DMS153 treated with DMSO at 0.1 percent for 48 hours (cell line): Measurements from ENCODE around the gene TICRR.
"Not testable (repeated sequence)": the region's sequence is repeated elsewhere in the genome, so short reads cannot be mapped to it uniquely, and the experiment has no call there.

ENCODE experiments used
- DNase-seq: peaks from one replicate; lab custom pipeline; 2025; ENCODE audit not compliant: unreplicated experiment; lab: John Stamatoyannopoulos, UW

The TICRR gene

GRCh38 chr15:89575146-89575655 lies at the start of gene TICRR:
TICRR (plus strand) TSS chr15:89575469; CDS start chr15:89575587, 118 bp downstream.
- DNase-seq, result peak; percentile 84

- DNase-seq, result no peak
Measured at GRCh38 chr15:89526181-89526580, 49.1 kb upstream of the TICRR start.

DNA sequence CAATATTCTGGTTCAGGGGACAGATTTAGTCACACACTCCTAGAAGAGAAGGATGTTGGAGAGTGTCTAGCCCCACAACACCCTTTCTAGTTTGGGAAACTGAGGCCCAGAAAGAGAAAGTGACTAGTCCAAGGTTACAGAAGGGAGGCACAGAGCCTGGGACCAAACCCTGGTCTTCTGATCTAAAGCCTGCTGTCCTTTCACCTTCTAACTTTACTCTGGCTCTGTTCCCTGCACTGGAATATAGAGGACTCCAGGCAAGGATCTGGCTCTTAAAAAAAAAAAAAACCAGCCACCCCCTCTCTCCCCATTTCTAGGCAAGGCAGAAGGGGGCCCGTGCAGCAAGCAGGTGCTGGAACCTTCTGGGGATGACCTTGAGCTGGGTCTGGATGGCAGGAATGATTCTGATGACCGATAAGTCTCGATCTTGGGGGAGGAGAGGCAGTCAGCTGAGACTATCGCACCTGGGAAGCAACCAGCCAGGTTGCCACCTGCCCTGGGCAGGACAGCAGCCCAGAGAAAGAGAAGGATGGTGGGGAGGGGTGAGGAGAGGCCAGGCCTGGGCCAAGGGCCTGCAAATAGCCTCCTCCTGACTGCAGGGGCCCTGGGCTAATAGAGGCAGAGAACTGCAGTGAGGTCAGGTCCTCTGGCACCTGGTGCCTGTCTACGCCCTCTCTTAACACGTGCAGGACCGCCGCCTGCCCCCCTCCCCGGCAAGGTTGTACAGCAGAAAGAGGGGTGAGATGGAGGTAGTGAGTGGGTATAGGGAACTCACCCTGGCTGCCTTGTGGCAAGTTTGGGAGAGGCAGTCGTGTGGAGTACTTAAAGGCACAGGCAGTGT lies 48.4 kb upstream of the TICRR start:
- no peak for DNase-seq

- no peak for DNase-seq
Measured at GRCh38 chr15:89528757-89529352, 46.4 kb upstream of the TICRR start.

DNA sequence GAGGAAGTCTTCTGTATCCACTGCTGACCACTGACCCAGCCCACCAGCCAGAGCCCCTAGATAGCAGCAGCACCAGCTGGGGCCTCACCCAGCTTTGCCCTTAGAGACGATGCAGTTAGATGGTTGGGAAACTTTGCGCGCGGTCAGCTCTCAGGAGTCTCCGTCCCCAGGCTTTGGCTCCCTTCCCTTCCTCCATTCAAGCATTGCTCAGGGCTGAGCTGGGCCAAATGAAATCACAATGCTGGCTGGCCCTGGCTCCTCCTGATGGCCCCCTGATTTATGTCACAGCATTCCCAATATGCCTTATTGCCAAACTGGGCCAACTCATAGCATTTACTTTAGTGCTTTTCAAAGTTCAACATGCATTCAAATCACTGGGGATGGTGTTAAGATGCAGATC lies 44.3 kb upstream of the TICRR start:
- no peak for DNase-seq

DNA sequence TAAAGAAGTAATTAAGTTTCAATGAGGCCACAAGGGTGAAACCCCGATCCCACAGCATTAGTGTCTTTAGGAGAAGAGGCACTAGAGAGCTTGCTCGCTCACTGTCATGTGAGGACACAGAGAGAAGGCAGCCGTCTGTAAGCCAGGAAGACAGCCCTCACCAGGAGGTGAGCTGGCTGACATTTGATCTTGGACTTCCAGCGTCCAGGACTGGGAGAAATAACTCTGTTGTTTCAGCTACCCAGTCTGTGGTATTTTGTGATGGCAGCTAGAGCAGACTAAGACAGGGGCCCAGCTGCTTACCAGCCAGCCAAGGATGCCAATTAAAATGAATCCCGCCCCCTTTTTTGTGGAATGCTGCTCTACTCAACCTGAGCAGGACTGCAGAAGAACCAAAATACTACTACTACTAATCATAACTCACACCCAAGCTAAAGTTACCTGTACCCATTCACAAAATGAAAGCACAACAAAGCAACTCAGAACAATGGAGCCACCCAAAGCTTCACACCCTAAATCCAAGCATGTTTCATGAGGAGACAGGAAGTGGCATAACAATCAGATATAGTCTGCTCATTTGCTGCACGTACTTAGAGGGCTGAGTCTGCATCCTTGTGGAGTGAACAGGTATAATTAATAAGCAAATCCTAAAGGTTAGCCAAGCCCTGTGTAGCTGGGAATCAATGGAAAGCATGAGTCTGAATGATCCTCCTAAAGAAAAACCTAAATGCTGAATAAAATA lies 43.3 kb upstream of the TICRR start:
- DNase-seq, result no peak

DNA sequence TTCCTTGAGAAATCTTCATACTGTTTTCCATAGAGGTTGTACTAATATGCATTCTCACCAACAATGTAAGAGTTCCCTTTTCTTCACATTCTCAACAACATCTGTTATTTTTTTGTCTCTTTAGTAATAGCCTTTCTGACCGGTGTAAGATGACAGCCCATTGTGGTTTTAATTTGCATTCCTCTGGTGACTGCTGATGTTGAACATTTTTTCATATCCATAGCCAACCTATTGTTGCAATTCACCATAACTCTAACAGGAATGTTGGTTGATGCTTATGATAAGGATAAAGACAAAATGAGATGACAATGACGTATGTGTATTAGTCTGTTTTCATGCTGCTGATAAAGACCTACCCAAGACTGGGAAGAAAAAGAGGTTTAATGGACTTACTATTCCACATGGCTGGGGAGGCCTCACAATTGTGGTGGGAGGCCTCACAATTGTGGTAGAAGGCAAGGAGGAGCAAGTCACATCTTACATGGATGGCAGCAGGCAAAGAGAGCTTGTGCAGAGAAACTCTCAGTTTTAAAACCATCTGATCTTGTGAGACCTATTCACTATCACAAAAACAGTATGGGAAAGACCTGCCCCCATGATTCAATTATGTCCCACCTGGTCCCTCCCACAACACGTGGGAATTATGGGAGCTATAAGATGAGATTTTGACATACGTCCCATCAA lies 41.3 kb upstream of the TICRR start:
- DNase-seq, result no peak

- DNase-seq, result no peak
Measured at GRCh38 chr15:89539027-89539426, 36.2 kb upstream of the TICRR start.

DNA sequence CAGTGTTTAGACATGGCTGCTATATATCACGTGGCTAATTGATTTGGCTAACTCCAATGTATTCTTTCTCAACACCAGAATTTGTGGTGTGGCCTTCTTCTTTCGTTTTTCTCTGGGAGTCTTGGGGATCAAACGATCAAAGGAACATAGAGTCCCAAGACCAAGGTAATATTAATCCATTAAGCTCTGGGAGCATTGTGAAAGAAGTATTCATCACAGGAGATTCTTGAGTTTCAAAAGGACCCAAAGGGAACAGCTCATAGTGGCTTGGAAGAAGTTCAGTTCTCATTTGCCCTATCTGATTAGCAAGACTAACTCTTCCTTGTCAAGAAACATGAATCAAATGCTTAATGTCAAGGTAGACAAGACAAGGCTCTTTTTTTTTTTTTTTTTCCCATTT lies 32.9 kb upstream of the TICRR start:
- DNase-seq, result no peak

GRCh38 chr15:89543389-89543788 lies 31.9 kb upstream of the TICRR start:
- no peak for DNase-seq

DNA sequence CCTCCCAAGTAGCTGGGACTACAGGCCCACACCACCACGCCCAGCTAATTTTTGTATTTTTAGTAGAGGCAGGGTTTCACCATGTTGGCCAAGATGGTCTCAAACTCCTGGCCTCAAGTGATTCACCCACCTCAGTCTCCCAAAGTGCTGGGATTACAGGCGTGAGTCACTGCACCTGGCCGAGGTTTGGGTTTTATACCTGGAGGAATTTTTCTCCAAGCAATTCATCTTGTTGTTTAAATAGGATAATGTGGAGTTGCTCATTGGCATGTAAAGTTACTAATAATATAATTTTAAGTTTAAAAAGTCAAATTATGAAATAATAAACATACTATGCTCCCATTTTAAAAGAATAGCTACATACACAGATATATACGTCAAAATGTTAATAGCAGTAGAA lies 26.1 kb upstream of the TICRR start:
- DNase-seq, result not testable (repeated sequence)

GRCh38 chr15:89550427-89550826 lies 24.8 kb upstream of the TICRR start:
- DNase-seq, result no peak

DNA sequence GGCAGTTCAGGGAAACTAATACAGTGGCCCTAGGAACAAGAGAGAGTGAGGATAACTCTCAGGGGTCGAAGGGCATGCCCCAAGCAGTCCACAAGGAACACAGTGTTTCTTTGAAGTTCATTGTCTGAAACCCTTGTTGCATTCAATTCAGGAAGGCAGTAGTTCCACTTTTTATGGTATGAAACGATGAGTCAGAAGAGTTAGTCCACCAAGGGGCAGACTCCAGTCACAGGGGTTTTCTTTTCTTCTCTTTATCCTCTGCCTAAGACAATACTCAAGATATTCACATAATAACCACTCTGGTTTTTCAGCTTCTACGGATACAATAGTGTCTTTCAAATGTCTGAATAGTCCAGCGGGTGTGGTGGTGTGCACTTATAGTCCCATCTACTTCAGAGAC lies 23.7 kb upstream of the TICRR start:
- no peak for DNase-seq

DNA sequence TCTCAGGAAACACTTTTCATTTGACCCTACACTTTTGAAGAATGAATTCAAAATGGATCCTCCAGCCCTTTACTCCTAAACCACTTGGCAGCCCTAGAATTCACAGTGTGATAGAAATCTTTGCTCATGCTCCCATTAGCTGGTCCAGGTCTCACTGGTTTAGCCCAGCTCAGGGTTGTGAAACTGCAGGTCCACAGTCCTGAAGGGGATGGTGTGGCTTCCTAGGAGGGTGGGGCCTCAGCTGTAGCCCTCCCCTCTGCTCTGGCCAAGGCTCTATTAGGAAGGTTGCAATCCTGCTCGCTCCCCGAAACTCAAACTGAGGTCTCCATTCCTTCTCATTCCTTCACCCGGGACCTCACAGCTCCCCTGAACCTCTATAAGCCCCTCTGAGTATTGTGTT lies 21.6 kb upstream of the TICRR start:
- DNase-seq, result no peak

DNA sequence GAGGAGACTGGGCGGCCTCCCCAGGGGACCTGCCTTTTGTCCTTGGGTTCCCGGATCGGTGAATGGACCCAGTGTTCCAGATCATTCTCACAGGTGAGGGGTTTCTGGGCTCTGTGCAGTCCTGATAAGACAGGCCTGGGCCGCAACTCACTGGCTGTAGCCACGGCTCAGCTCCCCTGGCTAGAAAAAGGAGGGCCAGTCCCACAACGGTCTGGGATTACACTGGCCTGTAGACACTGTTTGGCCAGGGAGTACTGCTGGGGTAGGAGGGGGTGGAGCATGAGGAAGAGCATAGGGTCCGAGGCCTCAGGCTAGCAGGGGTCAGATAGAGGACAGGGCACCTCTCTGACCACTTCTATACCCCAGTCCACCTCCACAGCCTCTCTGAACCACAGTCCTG lies 21.0 kb upstream of the TICRR start:
- no peak for DNase-seq

GRCh38 chr15:89555768-89556167 lies 19.5 kb upstream of the TICRR start:
- DNase-seq, result no peak

GRCh38 chr15:89556413-89557262 lies 18.6 kb upstream of the TICRR start:
- DNase-seq, result peak; percentile 3

GRCh38 chr15:89559769-89560264 lies 15.5 kb upstream of the TICRR start:
- DNase-seq, result no peak

GRCh38 chr15:89566181-89566580 lies 9.1 kb upstream of the TICRR start:
- DNase-seq, result no peak
